ENCODE data around the gene PAH. TPM values are rescaled to one million over a fixed set of nuclear protein-coding genes. Genes with fewer than 3 reads are reported as not detected.

Gene PAH
- total RNA-seq, 1 donor from 2014 or later: not detected

Other genes starting within 250 kb of the PAH start
- not detected for gene ASCL1, start 40.4 kb upstream of the PAH start, total RNA-seq